Fibroblast of the aortic adventitia (primary cell): ENCODE measurements around the gene COL9A3. TPM values are rescaled to one million over a fixed set of nuclear protein-coding genes. Genes with fewer than 3 reads are reported as not detected.
A peak's percentile ranks its signal among the peaks of the same experiment; 100 is the strongest.

Source experiments
- DNase-seq: peaks from one replicate; pipeline ENCODE4 v3.0.0-alpha.2; 2010; ENCODE audit warnings: low read depth
- H3K4me3 ChIP-seq: 2 replicates; pipeline ENCODE4 v1.5.1; 2011; ENCODE audit warnings: low read depth, mild to moderate bottlenecking, control low read depth, low read length, moderate library complexity
- total RNA-seq: library from RNA; depleted of rRNA; stranded (reverse); fragments of >200 nt; gene quantifications from 2 replicates; pipeline ENCODE4 v1.2.3, GENCODE V29; 2012; ENCODE audit warnings: low replicate concordance
- TF ChIP-seq, protein P1 (sequence below): IDR thresholded peaks from 2 replicates; pipeline ENCODE4 v1.5.1; 2011; ENCODE audit warnings: mild to moderate bottlenecking, low read length, control low read depth, inconsistent platforms; ENCODE audit not compliant: insufficient read depth

The COL9A3 gene
- total RNA-seq = 0.36 and 0.98 TPM in 2 replicates

DNA sequence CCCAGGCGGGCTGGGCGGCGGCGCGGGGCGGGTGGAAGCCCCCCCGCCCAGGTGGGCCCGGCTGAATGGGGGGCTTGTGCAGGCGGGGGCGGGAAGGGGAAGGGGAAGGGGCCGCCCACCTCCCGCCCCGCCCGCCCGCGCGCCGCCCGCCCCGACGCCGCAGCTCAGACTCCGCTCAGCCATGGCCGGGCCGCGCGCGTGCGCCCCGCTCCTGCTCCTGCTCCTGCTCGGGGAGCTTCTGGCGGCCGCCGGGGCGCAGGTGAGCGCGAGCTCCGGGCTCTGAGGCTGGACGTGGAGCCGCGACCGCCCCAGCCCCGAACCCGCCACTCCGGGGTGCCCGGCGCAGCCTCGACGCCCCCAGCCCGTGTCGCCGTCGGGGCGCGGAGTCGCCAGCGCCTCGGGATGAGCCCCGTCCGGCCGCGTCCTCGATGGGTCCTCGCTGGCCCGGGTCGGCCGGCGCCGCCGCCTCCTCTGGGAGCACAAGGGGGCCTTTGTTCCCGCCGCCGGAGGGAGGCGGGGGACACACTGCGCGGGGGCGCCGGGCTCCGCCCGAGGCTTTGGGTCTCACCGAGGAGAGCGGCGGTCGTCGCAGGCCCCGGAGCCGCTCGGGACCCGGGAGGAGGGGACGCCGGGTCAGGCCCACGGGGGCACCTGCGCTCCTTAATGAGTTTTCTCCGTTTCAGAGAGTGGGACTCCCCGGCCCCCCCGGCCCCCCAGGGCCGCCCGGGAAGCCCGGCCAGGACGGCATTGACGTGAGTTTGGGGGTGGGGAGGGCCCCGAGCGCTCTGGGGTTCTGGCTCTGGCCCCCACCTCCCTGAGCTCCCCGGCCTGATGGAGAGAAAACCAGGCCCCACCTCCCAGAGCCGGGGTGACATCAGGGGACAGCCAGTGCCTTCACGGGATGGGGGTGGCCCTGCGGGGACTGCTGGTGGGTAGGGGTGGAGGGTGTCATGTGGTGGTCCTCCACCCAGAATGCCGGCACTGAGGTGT, at the start of gene COL9A3:
COL9A3 (plus strand) TSS at position 167 of the 990 bp plus-strand sequence; CDS start at position 182, 15 bp downstream.
- DNase-seq = no peak
- TF ChIP-seq, protein P1, sequence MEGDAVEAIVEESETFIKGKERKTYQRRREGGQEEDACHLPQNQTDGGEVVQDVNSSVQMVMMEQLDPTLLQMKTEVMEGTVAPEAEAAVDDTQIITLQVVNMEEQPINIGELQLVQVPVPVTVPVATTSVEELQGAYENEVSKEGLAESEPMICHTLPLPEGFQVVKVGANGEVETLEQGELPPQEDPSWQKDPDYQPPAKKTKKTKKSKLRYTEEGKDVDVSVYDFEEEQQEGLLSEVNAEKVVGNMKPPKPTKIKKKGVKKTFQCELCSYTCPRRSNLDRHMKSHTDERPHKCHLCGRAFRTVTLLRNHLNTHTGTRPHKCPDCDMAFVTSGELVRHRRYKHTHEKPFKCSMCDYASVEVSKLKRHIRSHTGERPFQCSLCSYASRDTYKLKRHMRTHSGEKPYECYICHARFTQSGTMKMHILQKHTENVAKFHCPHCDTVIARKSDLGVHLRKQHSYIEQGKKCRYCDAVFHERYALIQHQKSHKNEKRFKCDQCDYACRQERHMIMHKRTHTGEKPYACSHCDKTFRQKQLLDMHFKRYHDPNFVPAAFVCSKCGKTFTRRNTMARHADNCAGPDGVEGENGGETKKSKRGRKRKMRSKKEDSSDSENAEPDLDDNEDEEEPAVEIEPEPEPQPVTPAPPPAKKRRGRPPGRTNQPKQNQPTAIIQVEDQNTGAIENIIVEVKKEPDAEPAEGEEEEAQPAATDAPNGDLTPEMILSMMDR = no peak
- peak within 1 kb of the TSS; percentile 31 for H3K4me3 ChIP-seq

DNA sequence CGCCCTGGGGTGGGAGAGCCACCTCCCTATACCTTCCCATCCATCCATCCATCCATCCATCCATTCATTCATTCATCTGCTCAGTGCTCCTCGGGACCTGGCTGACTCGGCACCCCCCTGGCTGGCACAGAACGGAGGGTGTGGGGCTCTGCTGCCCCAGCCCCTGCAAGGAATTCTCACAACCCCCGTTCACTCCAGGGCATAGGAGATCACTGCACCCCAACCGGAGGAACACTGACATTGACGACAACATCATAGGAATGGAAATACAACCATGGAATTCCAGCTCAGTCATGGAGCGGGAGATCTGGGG, 48.7 kb upstream of the COL9A3 start:
- DNase-seq = no peak
- TF ChIP-seq, protein P1 = no peak
- H3K4me3 ChIP-seq = no peak overlapping the region

DNA sequence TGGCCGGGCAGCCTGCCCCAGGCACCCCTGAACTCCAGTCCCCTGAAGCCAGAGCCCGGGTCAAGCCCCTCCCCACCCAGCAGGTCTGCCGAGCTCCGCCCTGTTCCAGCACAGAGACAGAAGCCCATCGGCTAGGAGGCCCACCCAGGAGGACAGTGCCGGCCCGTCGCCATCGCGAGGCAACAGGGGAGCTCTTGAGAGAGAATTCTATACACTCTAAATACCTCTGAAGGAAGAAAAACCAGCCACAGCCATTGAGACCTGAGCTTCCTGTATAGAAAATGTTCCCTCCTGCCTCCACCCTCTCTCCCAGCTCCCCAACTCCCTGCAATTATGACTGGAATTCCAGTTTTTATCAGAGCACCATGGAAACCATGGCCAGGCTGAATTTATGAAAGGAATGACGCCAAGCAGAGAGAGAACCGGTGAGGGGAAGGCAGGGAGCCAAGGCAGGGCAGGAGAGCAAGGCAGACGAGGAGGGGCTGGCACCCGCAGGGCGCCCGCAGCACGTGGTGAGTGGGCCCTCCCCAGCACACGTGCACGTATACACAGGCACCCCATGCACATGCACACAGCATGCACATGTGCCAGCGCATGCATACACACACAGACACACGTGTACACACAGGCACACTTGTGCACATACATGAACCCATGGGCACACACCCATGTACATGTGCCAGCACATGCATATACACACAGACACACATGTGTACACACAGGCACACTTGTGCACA, 48.1 kb upstream of the COL9A3 start:
- TF ChIP-seq, protein P1 = no peak
- DNase-seq = peak; percentile 84
- H3K4me3 ChIP-seq = no peak overlapping the region

DNA sequence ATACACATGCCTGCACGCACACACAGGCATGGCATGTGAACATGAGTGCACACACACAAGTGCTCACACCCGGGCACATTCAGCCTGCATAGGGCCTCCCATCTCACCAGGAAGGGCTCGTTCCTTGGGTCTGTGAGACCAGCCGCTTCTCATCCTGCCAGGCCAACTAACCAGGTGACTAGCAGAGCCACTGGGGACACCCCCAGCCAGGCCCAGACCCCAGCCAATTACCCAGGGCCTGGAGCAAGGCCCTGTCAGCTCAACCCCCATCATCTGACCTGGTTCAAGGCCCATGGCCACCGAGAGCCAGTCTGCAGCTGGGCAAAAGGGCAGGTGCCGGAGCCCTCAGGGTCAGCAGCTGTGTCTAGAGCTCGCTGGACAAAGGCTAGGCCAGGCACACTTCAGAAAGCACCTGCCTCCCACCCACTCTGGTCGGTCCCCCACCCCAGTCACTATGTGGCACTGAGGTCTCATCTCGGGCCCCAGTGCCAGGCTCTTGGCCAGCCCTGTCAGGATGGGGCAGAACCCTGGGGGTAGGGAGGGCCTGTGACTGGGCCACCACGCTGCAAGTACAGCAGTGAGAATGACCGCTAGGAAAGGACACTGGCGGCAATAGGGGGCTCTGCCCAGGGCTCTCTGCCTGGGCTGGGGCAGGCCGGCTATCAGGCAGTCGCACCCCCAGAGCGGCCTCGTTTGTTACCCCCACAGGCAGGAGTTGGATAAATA, 47.3 kb upstream of the COL9A3 start:
- TF ChIP-seq, protein P1 = no peak
- DNase-seq = no peak
- H3K4me3 ChIP-seq = no peak overlapping the region

DNA sequence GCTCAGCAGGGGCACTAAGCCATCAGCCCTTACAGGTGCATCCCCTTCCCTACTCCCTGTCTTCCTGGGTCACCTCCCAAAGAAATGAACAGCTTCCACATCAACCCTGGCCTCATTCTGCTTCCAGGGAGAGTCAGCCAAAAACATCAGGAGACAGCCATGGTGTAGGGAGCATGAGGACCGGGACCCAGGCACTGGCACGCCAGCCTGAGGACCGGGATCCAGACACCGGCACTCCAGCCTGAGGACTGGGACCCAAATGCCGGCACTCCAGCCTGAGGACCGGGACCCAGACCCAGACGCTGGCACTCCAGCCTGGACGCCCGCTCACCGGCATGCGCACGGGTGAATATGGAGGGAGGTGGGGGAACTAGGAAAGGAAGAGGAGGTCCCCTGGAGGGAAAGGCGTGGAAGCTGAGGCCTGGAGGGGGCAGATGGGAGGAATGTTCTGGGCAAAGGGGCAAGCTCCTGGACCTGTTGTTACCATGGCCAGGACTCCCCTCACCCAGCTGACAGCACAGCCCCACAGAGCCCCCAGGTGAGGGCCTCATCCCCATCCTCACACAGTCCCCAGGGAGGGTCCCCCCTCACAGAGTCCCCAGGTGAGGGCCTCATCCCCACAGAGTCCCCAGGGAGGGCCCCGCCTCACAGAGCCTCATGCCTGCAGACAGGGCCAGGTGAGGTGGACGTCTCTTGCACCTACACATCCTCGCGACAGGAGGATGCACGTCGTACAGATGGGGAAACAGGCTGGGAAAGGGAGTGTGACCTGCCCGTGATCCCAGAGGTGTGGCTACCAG, 46.5 kb upstream of the COL9A3 start:
- TF ChIP-seq, protein P1 = no peak
- no peak for DNase-seq
- no peak overlapping the region for H3K4me3 ChIP-seq

DNA sequence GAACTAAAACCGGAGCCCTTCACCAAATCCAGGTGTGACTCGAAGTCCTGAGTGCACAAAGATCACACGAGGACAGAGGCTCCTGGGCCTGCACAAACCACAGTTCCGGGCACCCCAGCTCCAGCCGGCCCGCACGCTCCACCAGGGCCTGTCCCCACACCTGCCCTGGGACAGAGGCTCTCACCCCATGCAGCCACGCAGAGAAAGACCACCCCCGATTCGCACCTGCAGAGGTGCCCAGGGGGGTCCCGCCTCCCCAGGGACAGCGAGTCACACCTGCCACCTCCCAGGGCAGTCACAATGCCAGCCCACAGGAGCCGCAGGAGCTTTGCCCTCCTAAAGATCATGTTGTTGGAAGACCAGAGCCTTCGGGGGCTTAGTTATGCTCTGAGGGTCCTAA, 45.9 kb upstream of the COL9A3 start:
- no peak overlapping the region for H3K4me3 ChIP-seq
- TF ChIP-seq, protein P1 = no peak
- no peak for DNase-seq
